Astrocyte (in vitro differentiated cells and primary cell): ENCODE results near the gene PLEKHA7. TPM values are rescaled to one million over a fixed set of nuclear protein-coding genes. Genes with fewer than 3 reads are reported as not detected.

Experiments used
- DNase-seq: peaks from one replicate; pipeline ENCODE4 v3.0.0-alpha.2; 2010; ENCODE audit warnings: low read depth
- FAIRE-seq: peaks from 2 replicates; lab custom pipeline; 2011; peaks lifted over from hg19 to GRCh38; lab: Jason Lieb, UNC
- H2AFZ ChIP-seq: 2 replicates; pipeline ENCODE4 v1.6.0; 2012; ENCODE audit warnings: low read depth, low read length, inconsistent platforms
- H3K27ac ChIP-seq: 2 replicates; pipeline ENCODE4 v1.5.1; 2011; ENCODE audit warnings: low read depth, low read length, inconsistent platforms
- H3K27me3 ChIP-seq: 2 replicates; pipeline ENCODE4 v1.6.0; 2011; ENCODE audit warnings: low read length, inconsistent platforms; ENCODE audit not compliant: insufficient read depth
- H3K36me3 ChIP-seq: 2 replicates; pipeline ENCODE4 v1.5.1; 2011; ENCODE audit warnings: low read length, inconsistent platforms; ENCODE audit not compliant: insufficient read depth
- H3K4me1 ChIP-seq: 2 replicates; pipeline ENCODE4 v1.5.1; 2011; ENCODE audit warnings: low read length, inconsistent platforms; ENCODE audit not compliant: insufficient read depth
- H3K4me2 ChIP-seq: 2 replicates; pipeline ENCODE4 v1.6.0; 2012; ENCODE audit warnings: low read length, inconsistent platforms
- H3K4me3 ChIP-seq: 2 replicates; pipeline ENCODE4 v1.5.1; 2011; ENCODE audit warnings: low read depth, mild to moderate bottlenecking, low read length, inconsistent platforms; ENCODE audit not compliant: insufficient read depth
- H3K79me2 ChIP-seq: 2 replicates; pipeline ENCODE4 v1.6.0; 2012; ENCODE audit warnings: mild to moderate bottlenecking, low read length, inconsistent platforms; ENCODE audit not compliant: insufficient read depth
- H3K9ac ChIP-seq: 2 replicates; pipeline ENCODE4 v1.6.0; 2012; ENCODE audit warnings: mild to moderate bottlenecking, low read length, inconsistent platforms
- H3K9me3 ChIP-seq: 2 replicates; pipeline ENCODE4 v1.5.1; 2012; ENCODE audit warnings: low read depth, mild to moderate bottlenecking, low read length, inconsistent platforms; ENCODE audit not compliant: insufficient read depth
- H4K20me1 ChIP-seq: 2 replicates; pipeline ENCODE4 v1.6.0; 2012; ENCODE audit warnings: low read length, inconsistent platforms; ENCODE audit not compliant: insufficient read depth
- H3K27ac Mint-ChIP-seq: one replicate; pipeline ENCODE4 v1.8.0; 2021; ENCODE audit warnings: mild to moderate bottlenecking, mixed read lengths; ENCODE audit not compliant: unreplicated experiment
- H3K27me3 Mint-ChIP-seq: one replicate; pipeline ENCODE4 v1.8.0; 2021; ENCODE audit warnings: low read depth, mixed read lengths; ENCODE audit not compliant: unreplicated experiment
- H3K36me3 Mint-ChIP-seq: one replicate; pipeline ENCODE4 v1.8.0; 2021; ENCODE audit warnings: low read depth, mixed read lengths; ENCODE audit not compliant: unreplicated experiment
- H3K4me1 Mint-ChIP-seq: one replicate; pipeline ENCODE4 v1.8.0; 2021; ENCODE audit warnings: low read depth, mixed read lengths; ENCODE audit not compliant: unreplicated experiment
- H3K4me3 Mint-ChIP-seq: one replicate; pipeline ENCODE4 v1.8.0; 2021; ENCODE audit warnings: mild to moderate bottlenecking, moderate library complexity, mixed read lengths; ENCODE audit not compliant: unreplicated experiment
- H3K9me3 Mint-ChIP-seq: one replicate; pipeline ENCODE4 v1.8.0; 2021; ENCODE audit warnings: mild to moderate bottlenecking, mixed read lengths; ENCODE audit not compliant: unreplicated experiment
- CTCF ChIP-seq: IDR thresholded peaks from 2 replicates; pipeline ENCODE4 v1.5.1; 2011; ENCODE audit warnings: low read depth, mild to moderate bottlenecking, inconsistent platforms, low read length, moderate library complexity; ENCODE audit not compliant: insufficient read depth
- EZH2 ChIP-seq: IDR thresholded peaks from 2 replicates; pipeline ENCODE4 v1.6.1; 2012; ENCODE audit warnings: mild to moderate bottlenecking, low read length, inconsistent platforms; ENCODE audit not compliant: insufficient read depth
- total RNA-seq: library from RNA; stranded (reverse); gene quantifications from 2 replicates; pipeline ENCODE4 v1.2.1, GENCODE V29; 2021

PLEKHA7 gene
- total RNA-seq, 1 donor from 2014 or later = 5.7 TPM

- Histone ChIP-seq H4K20me1 (no peaks in the 10 kb centered on the region), H3K36me3 (no peaks in the 10 kb centered on the region), H2AFZ (no peak overlapping the region), H3K9me3 (no peaks in the 10 kb centered on the region), H3K27ac (no peak overlapping the region), H3K9ac (no peak overlapping the region), H3K4me2 (no peak overlapping the region), H3K79me2 (no peaks in the 10 kb centered on the region), H3K27me3 (peaks cover 11% of the 10 kb centered on the region), H3K4me1 (peaks cover 6% of the 10 kb centered on the region), H3K4me3 (no peak overlapping the region)
- Mint-ChIP-seq H3K4me1 (peaks cover 4% of the 10 kb centered on the region), H3K4me3 (no peak overlapping the region), H3K27ac (peak overlapping the region; percentile 18), H3K9me3 (peaks cover 3% of the 10 kb centered on the region), H3K36me3 (peaks cover 6% of the 10 kb centered on the region), H3K27me3 (peaks cover 4% of the 10 kb centered on the region)
- TF ChIP-seq EZH2 = no peak
- TF ChIP-seq CTCF = no peak
- DNase-seq = no peak
- no peak for FAIRE-seq
Observed at GRCh38 chr11:16775614-16776283, 238.5 kb downstream of the PLEKHA7 start.

- Mint-ChIP-seq H3K36me3 (peaks cover 1% of the 10 kb centered on the region), H3K4me3 (no peak overlapping the region), H3K27ac (peak overlapping the region; percentile 12), H3K4me1 (peaks cover 4% of the 10 kb centered on the region), H3K27me3 (peaks cover 4% of the 10 kb centered on the region), H3K9me3 (peaks cover 3% of the 10 kb centered on the region)
- H3K79me2 ChIP-seq = no peaks in the 10 kb centered on the region
- H3K36me3 ChIP-seq = no peaks in the 10 kb centered on the region
- H3K27me3 ChIP-seq = peaks cover 12% of the 10 kb centered on the region
- H3K4me3 ChIP-seq = no peak overlapping the region
- H3K4me2 ChIP-seq = no peak overlapping the region
- no peaks in the 10 kb centered on the region for H3K9me3 ChIP-seq
- FAIRE-seq (no peak), DNase-seq (no peak)
- H3K4me1 ChIP-seq = peaks cover 6% of the 10 kb centered on the region
- H3K9ac ChIP-seq = no peak overlapping the region
- no peaks in the 10 kb centered on the region for H4K20me1 ChIP-seq
- no peak overlapping the region for H2AFZ ChIP-seq
- no peak for TF ChIP-seq EZH2
- H3K27ac ChIP-seq = no peak overlapping the region
Observed at GRCh38 chr11:16774936-16775613, 239.1 kb downstream of the PLEKHA7 start.

GRCh38 chr11:16773981-16774935 is 240.0 kb downstream of the PLEKHA7 start:
- FAIRE-seq (no peak), DNase-seq (no peak)
- H4K20me1 ChIP-seq = no peaks in the 10 kb centered on the region
- Mint-ChIP-seq H3K4me1 (peaks cover 4% of the 10 kb centered on the region), H3K9me3 (peaks cover 3% of the 10 kb centered on the region), H3K27ac (no peak overlapping the region), H3K27me3 (peaks cover 4% of the 10 kb centered on the region), H3K4me3 (no peak overlapping the region), H3K36me3 (peaks cover 1% of the 10 kb centered on the region)
- H2AFZ ChIP-seq = no peak overlapping the region
- no peak overlapping the region for H3K4me2 ChIP-seq
- peaks cover 12% of the 10 kb centered on the region for H3K27me3 ChIP-seq
- H3K4me3 ChIP-seq = no peak overlapping the region
- no peak overlapping the region for H3K9ac ChIP-seq
- no peaks in the 10 kb centered on the region for H3K36me3 ChIP-seq
- no peaks in the 10 kb centered on the region for H3K9me3 ChIP-seq
- H3K79me2 ChIP-seq = no peaks in the 10 kb centered on the region
- TF ChIP-seq CTCF (no peak), EZH2 (no peak)
- H3K27ac ChIP-seq = no peak overlapping the region
- H3K4me1 ChIP-seq = peaks cover 6% of the 10 kb centered on the region
